GM21723 (cell line): ENCODE results near the gene FAT3.

ENCODE experiments used
- ATAC-seq: cut with Tn5 transposase; IDR thresholded peaks from one replicate; pipeline ENCODE4 v1.9.1; 2021; ENCODE audit warnings: mild to moderate bottlenecking, moderate library complexity; ENCODE audit not compliant: unreplicated experiment

The FAT3 gene

GRCh38 chr11:92224407-92225124 lies at the start of gene FAT3:
Gene FAT3, plus strand, starts transcription at chr11:92224818. Its CDS starts 127,295 bp downstream, at chr11:92352113.
- ATAC-seq = no peak

- ATAC-seq = no peak
Measured at GRCh38 chr11:92179017-92179670, 45.5 kb upstream of the FAT3 start.

GRCh38 chr11:92180226-92180625 lies 44.4 kb upstream of the FAT3 start:
- no peak for ATAC-seq

- no peak for ATAC-seq
Measured at GRCh38 chr11:92180664-92181251, 43.9 kb upstream of the FAT3 start.

GRCh38 chr11:92190535-92191206 lies 33.9 kb upstream of the FAT3 start:
- no peak for ATAC-seq

GRCh38 chr11:92192141-92192540 lies 32.5 kb upstream of the FAT3 start:
- no peak for ATAC-seq

- no peak for ATAC-seq
Measured at GRCh38 chr11:92198268-92198667, 26.4 kb upstream of the FAT3 start.

GRCh38 chr11:92199991-92200390 lies 24.6 kb upstream of the FAT3 start:
- ATAC-seq = no peak

GRCh38 chr11:92204731-92205130 lies 19.9 kb upstream of the FAT3 start:
- ATAC-seq = no peak

- ATAC-seq = no peak
Measured at GRCh38 chr11:92206441-92206840, 18.2 kb upstream of the FAT3 start.

GRCh38 chr11:92211576-92212167 lies 12.9 kb upstream of the FAT3 start:
- no peak for ATAC-seq

GRCh38 chr11:92212530-92212929 lies 12.1 kb upstream of the FAT3 start:
- no peak for ATAC-seq

- no peak for ATAC-seq
Measured at GRCh38 chr11:92216789-92217188, 7.8 kb upstream of the FAT3 start.

GRCh38 chr11:92219476-92219875 lies 5.1 kb upstream of the FAT3 start:
- no peak for ATAC-seq

GRCh38 chr11:92222701-92223100 lies 1.9 kb upstream of the FAT3 start:
- ATAC-seq = no peak

- ATAC-seq = no peak
Measured at GRCh38 chr11:92224054-92224406, 588 bp upstream of the FAT3 start.

GRCh38 chr11:92225125-92225567 lies 528 bp downstream of the FAT3 start:
- no peak for ATAC-seq

- ATAC-seq = no peak
Measured at GRCh38 chr11:92225568-92226330, 1.1 kb downstream of the FAT3 start.

GRCh38 chr11:92226331-92227229 lies 2.0 kb downstream of the FAT3 start:
- no peak for ATAC-seq
